ENCODE data around the gene CA6. TPM values are rescaled to one million over a fixed set of nuclear protein-coding genes. Genes with fewer than 3 reads are reported as not detected.

Gene CA6
- total RNA-seq, 1 experiment from 2014 or later: not detected

DNA sequence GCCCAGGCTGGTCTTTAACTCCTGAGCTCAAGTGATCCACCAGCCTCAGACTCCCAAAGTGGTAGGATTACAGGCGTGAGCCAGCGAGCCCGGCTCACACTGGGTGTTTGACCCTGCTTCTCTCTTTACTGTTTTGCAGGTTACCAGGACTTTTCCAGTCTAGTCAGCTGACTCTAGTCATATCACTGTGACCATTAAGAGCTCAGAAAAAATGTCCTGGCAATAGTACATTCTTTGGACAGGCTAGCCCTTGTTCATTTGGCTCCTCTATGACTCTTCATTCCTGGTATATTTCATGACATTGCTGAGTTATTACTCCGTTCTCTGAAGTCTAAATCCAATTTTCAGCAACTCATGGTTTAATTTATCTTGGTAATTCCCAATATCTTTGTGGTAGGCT, 8.0 kb upstream of the CA6 start:
- Histone ChIP-seq H2BK120ac (ENCODE audit: low read depth, low read length, poor library complexity, severe bottlenecking) (no peak overlapping the region), H2AK5ac (ENCODE audit: insufficient read length, low read length) (no peak overlapping the region), H3K9me3 (ENCODE audit: control insufficient read depth, low read depth, low read length) (no peaks in the 10 kb centered on the region), H3K27me3 (ENCODE audit: insufficient read depth, low read length) (no peaks in the 10 kb centered on the region), H2BK5ac (ENCODE audit: insufficient read length, low read length) (no peak overlapping the region), H3K79me1 (ENCODE audit: insufficient read depth, low read depth, low read length, poor library complexity, severe bottlenecking) (no peaks in the 10 kb centered on the region), H3K18ac (ENCODE audit: insufficient read length, low read depth, low read length) (no peak overlapping the region), H3K14ac (ENCODE audit: insufficient read depth, low read length) (no peak overlapping the region), H4K5ac (ENCODE audit: insufficient read length, low read depth, low read length) (no peak overlapping the region), H4K8ac (replicated peaks; ENCODE audit: insufficient read length, low read depth, low read length) (no peak overlapping the region), H3T11ph (ENCODE audit: low read length) (no peak overlapping the region), H4K20me1 (ENCODE audit: control insufficient read depth, insufficient read depth, insufficient read length) (no peaks in the 10 kb centered on the region), H2BK15ac (ENCODE audit: low read depth, low read length) (no peak overlapping the region), H3K27ac (ENCODE audit: insufficient read length, low read depth, low read length) (no peak overlapping the region), H3K9ac (ENCODE audit: extremely low read depth, insufficient read length, low read length) (no peak overlapping the region), H3K23me2 (ENCODE audit: insufficient read length, low read depth, low read length, poor library complexity, severe bottlenecking) (no peaks in the 10 kb centered on the region), H3K56ac (ENCODE audit: insufficient read length, low read depth, low read length) (no peak overlapping the region), H2BK12ac (ENCODE audit: insufficient read length, low read depth, low read length) (no peak overlapping the region), H2AFZ (ENCODE audit: low read length) (no peak overlapping the region), H3K23ac (ENCODE audit: insufficient read length, low read depth, low read length) (no peak overlapping the region), H3K79me2 (ENCODE audit: insufficient read depth, low read length) (no peaks in the 10 kb centered on the region), H3K4me2 (ENCODE audit: insufficient read depth, insufficient read length, low read length) (no peak overlapping the region), H2BK20ac (ENCODE audit: low read depth, low read length, poor library complexity, severe bottlenecking) (no peak overlapping the region), H4K91ac (ENCODE audit: insufficient read length, low read depth, low read length) (no peak overlapping the region), H3K4ac (ENCODE audit: low read depth, low read length) (no peak overlapping the region), H3K4me1 (ENCODE audit: insufficient read depth, low read length) (no peaks in the 10 kb centered on the region)
- Mint-ChIP-seq H3K36me3 (ENCODE audit: insufficient read depth in 1 of 3, low read depth in 3 of 3) (peaks cover 0 to 12% (median 3%) of the 10 kb centered on the region in 3 experiments; a peak in 4 of 7 replicates), H3K9me3 (peaks cover 4 to 19% of the 10 kb centered on the region in 2 experiments; a peak in 4 of 5 replicates), H3K4me3 (no peak overlapping the region), H3K4me1 (peaks cover 21 to 28% of the 10 kb centered on the region in 2 experiments), H3K27ac (no peak overlapping the region; a peak in 1 of 7 replicates), H3K27me3 (ENCODE audit: low read depth) (no peaks in the 10 kb centered on the region)
- DNase-seq: no peak
- TF ChIP-seq, protein P1, sequence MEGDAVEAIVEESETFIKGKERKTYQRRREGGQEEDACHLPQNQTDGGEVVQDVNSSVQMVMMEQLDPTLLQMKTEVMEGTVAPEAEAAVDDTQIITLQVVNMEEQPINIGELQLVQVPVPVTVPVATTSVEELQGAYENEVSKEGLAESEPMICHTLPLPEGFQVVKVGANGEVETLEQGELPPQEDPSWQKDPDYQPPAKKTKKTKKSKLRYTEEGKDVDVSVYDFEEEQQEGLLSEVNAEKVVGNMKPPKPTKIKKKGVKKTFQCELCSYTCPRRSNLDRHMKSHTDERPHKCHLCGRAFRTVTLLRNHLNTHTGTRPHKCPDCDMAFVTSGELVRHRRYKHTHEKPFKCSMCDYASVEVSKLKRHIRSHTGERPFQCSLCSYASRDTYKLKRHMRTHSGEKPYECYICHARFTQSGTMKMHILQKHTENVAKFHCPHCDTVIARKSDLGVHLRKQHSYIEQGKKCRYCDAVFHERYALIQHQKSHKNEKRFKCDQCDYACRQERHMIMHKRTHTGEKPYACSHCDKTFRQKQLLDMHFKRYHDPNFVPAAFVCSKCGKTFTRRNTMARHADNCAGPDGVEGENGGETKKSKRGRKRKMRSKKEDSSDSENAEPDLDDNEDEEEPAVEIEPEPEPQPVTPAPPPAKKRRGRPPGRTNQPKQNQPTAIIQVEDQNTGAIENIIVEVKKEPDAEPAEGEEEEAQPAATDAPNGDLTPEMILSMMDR (conservative IDR thresholded peaks at IDR 0.05): no peak
- WGBS (ENCODE audit: extremely low coverage, insufficient read length, low lambda C conversion rate): no CpG with 5 or more reads among the region's 4 CpGs

Data from H9 (cell line).